Measurements from ENCODE around the gene AJAP1. TPM values are rescaled to one million over a fixed set of nuclear protein-coding genes. Genes with fewer than 3 reads are reported as not detected.

The AJAP1 gene
- total and polyA plus RNA-seq, 2 experiments from 2014 or later, result not detected

GRCh38 chr1:4761324-4761723 lies 106.9 kb downstream of the AJAP1 start:
- Histone ChIP-seq H3K79me2 (replicated peaks; ENCODE audit: insufficient read depth) (no peaks in the 10 kb centered on the region), H3K36me3 (ENCODE audit: insufficient read depth) (no peaks in the 10 kb centered on the region), H3K27ac (ENCODE audit: low read depth) (no peak overlapping the region), H3K9me2 (ENCODE audit: insufficient read depth) (no peaks in the 10 kb centered on the region), H3K4me3 (no peak overlapping the region), H3K27me3 (ENCODE audit: insufficient read depth) (no peaks in the 10 kb centered on the region), H3F3A (replicated peaks; ENCODE audit: low read depth) (no peaks in the 10 kb centered on the region), H3K4me1 (ENCODE audit: insufficient read depth) (no peaks in the 10 kb centered on the region), H4K20me1 (replicated peaks; ENCODE audit: insufficient read depth) (no peaks in the 10 kb centered on the region), H2AFZ (no peak overlapping the region), H3K4me2 (no peak overlapping the region)
- DNase-seq (ENCODE audit: low spot score) (no peak), ATAC-seq (no peak)
- peaks cover 12% of the 10 kb centered on the region for H3K4me1 Mint-ChIP-seq
- H3K36me3 Mint-ChIP-seq (ENCODE audit: low read depth), result peaks cover 14% of the 10 kb centered on the region
- peaks cover 15% of the 10 kb centered on the region for H3K9me3 Mint-ChIP-seq
- no peak overlapping the region for H3K4me3 Mint-ChIP-seq
- no peak for TF ChIP-seq JUNB (IDR thresholded peaks at IDR 0.05; ENCODE audit: unreplicated experiment)
- TF ChIP-seq ZNF114 (CRISPR knock-in tag; IDR thresholded peaks at IDR 0.05), result no peak
- no peak for TF ChIP-seq ETS1 (IDR thresholded peaks at IDR 0.05)
- no peak for TF ChIP-seq CREB1 (CRISPR knock-in tag; IDR thresholded peaks at IDR 0.05; ENCODE audit: low read depth)
- TF ChIP-seq ZNF462 (CRISPR knock-in tag; IDR thresholded peaks at IDR 0.05), result no peak
- no peak for TF ChIP-seq NANOG (IDR thresholded peaks at IDR 0.05; ENCODE audit: borderline replicate concordance)
- no peak for TF ChIP-seq EZH2phosphoT487 (IDR thresholded peaks at IDR 0.05; ENCODE audit: unreplicated experiment)
- TF ChIP-seq POLR2AphosphoS5 (IDR thresholded peaks at IDR 0.05; ENCODE audit: low read depth), result no peak
- no peak for TF ChIP-seq EZH2 (IDR thresholded peaks at IDR 0.05; ENCODE audit: low read depth, unreplicated experiment)
- no peak for TF ChIP-seq STAT1 (IDR thresholded peaks at IDR 0.05; ENCODE audit: unreplicated experiment)
- no peak for TF ChIP-seq CTCF (conservative IDR thresholded peaks at IDR 0.05; ENCODE audit: low read depth in 2 of 2)
- no peak for TF ChIP-seq ZNF331 (CRISPR knock-in tag; IDR thresholded peaks at IDR 0.05; ENCODE audit: low read depth)
- no peak for TF ChIP-seq REST (IDR thresholded peaks at IDR 0.05; ENCODE audit: unreplicated experiment)
- no peak overlapping the region for H3K27ac Mint-ChIP-seq
- no peaks in the 10 kb centered on the region for H3K27me3 Mint-ChIP-seq (ENCODE audit: insufficient read depth, low read depth, poor library complexity)

Data from GM23338 (cell line).